HG02943 (cell line): ENCODE measurements around the gene SPAG6.

Experiments
- ATAC-seq: cut with Tn5 transposase; IDR thresholded peaks from one replicate; pipeline ENCODE4 v1.9.1; 2021; ENCODE audit warnings: mild to moderate bottlenecking, low read depth, moderate library complexity; ENCODE audit not compliant: unreplicated experiment

Gene SPAG6

DNA sequence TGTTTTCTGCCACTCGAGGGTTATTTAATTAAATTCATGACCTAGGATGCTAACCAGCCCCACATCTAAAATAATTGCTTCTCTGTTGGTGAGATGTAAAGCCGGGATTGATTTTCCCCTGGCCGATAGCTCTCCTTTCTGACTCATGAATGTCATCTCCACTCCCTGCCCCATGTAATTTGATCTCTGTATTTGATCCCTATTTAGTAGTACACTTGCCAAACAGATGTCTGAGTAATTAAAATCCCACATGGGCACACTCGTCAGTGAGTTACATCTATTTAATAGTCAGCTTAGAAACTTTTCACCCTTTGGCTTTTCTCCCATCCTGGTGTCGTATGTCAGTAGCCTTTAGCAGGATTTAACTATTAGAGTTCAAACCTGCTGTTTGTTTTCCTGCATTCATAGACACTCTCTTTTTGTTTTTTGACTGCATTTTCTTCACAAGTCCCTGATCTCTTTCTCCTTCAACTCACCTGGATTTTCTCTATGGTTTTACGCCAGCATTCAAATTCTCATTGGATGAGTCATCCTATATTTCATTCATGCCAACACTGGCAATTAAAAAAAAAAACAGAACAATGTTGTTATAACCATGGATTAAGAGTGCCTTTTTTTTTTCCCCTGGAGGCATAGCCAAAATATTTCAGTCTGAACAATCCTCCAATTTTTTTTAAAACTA, 82.7 kb downstream of the SPAG6 start:
- no peak for ATAC-seq

DNA sequence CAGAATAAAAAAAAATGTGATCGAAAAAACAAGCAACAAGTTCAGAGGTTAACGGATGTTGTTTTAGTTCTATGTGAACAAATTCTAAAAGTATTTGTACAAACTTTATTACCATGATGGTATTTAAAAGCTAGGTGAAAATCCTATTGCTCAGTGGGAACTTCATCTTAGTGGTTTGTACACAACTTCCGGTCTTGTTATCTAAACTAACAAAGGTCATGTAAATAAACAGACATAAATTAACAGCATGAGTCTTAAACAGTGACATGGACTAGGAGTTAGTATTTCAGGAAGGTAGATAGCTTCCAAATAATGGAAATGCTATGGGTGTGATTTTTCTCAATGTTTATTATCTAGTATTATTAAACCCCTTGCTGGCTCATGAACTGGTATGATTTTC, 83.8 kb downstream of the SPAG6 start:
- no peak for ATAC-seq

- ATAC-seq = no peak
These were observed 84.7 kb downstream of the SPAG6 start for GRCh38 chr10:22429981-22430421.

DNA sequence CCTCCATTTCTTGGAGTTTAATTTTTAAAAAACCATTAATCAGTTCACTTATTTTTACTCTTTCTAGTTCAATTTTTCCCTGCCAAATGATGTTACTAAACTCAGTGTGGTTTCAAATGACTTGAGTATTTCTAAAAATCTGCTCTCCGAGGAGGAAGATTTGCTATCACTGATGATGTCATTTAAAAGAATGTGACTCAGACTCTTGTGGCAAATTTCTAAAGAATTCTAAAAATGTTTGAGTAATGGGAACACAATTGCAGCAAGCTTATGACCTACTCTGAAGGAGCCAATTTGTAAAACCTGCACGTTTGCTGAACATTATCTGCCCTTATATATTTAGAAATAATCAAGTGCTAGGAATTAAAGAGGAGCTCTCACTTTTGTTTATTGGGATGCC, 88.6 kb downstream of the SPAG6 start:
- no peak for ATAC-seq

GRCh38 chr10:22434521-22434920, 89.2 kb downstream of the SPAG6 start:
- ATAC-seq = no peak

DNA sequence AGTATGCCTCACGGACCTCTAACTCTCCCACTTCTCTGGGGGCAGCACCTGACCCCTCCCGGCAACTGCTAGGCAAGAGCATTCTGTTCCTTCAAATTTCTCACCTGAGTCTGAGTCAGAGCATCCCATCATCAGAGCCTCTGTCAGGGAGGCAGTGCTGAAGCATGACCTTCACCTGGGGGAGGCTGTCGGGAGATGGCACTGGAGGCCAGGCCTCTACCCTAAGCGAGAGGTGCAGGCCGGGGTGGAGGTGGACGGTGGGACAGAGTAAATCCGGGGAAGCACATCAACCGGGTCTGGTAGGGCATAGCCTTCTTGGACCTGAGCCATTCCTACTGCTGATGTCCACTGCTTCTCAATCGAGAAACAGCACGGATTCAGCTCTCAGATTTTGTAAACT, 90.4 kb downstream of the SPAG6 start:
- no peak for ATAC-seq

GRCh38 chr10:22436526-22436892, 91.2 kb downstream of the SPAG6 start:
- ATAC-seq = peak; percentile 46

GRCh38 chr10:22436893-22437619, 91.8 kb downstream of the SPAG6 start:
- peak; percentile 76 for ATAC-seq

- peak; percentile 16 for ATAC-seq
These were observed 92.6 kb downstream of the SPAG6 start for GRCh38 chr10:22437620-22438588.

GRCh38 chr10:22438711-22439110, 93.4 kb downstream of the SPAG6 start:
- ATAC-seq = no peak

DNA sequence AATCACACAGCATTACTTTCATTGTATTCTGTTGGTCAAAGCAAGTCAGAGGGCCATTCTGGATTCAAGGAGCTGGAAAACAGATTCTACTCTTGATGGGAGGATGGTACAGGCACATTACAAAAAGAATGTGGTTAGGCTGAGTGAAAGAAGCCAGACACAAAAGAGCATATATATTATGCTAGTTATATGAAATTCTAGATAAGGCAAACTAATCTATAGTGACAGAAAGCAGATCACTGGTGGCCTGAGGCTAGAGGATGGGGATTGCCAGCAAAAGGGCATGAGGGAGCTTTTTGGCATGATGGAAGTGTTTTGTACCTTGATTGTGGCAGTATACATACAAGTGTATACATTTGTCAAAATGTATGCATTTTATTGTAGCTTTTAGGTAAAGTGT, 96.8 kb downstream of the SPAG6 start:
- ATAC-seq = no peak

DNA sequence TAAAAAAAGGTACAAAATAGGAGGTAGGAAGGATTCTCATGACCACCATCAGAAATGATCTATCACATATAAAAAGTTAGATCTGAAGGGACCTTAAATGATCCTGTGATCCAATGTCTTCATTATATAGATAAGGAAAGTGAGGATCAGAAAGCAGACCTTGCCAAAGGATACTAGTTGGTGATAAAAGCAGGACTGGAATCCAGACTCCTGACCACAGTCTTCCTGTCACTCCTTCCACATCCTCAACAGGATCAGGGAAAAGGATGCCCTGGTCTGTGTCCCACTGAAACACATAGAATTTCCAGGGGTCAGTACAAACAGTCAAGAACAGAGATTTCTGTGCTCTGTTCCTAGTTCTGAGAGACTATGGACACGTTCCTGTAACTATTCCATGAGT, 97.2 kb downstream of the SPAG6 start:
- no peak for ATAC-seq

DNA sequence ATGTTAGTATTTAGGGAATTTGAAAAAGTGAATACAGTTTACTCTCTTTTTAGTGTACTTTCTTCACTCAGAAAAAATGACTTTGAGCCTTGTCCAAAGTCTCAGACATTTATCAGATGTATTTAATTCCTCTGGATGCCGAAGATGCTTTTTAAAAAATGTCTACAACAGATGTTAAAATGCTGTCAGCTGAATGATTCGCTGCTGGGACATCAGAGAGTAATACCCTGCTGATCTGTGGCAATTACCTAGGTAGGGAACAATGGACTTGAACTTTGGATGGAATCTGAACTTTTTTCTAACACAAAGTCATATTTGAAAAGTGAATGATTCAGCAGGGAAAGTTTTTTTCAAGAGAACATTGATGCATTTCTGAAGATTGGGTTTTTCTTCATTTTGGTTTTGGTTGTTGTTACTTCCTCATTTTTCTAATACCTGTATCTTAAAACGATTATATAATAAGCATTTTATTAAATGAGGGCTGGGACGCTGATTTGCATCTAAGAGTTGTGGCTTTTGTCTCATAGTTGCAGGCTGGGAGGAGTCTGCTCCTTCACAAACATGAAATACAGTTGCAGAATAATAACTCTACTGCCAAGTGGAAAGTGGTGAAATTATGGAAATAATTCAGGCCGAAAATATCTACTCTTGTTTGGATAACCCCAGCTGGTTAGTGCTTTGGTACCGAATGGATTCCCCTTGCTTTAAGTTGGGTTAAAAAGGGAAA, 98.0 kb downstream of the SPAG6 start:
- ATAC-seq = no peak

GRCh38 chr10:22444219-22444788, 99.0 kb downstream of the SPAG6 start:
- no peak for ATAC-seq

GRCh38 chr10:22445495-22445894, 100.2 kb downstream of the SPAG6 start:
- ATAC-seq = no peak

- ATAC-seq = no peak
These were observed 101.8 kb downstream of the SPAG6 start for GRCh38 chr10:22447068-22447467.

GRCh38 chr10:22451346-22451745, 106.0 kb downstream of the SPAG6 start:
- ATAC-seq = no peak

GRCh38 chr10:22453320-22453719, 108.0 kb downstream of the SPAG6 start:
- no peak for ATAC-seq

GRCh38 chr10:22453948-22454591, 108.8 kb downstream of the SPAG6 start:
- ATAC-seq = no peak

GRCh38 chr10:22454634-22455033, 109.3 kb downstream of the SPAG6 start:
- ATAC-seq = no peak
